ENCODE results near the gene CLMN. TPM values are rescaled to one million over a fixed set of nuclear protein-coding genes. Genes with fewer than 3 reads are reported as not detected.

The CLMN gene
- total and polyA plus RNA-seq, 2 of the 13 experiments (the other 11 are each of a cell fraction or from before 2014, with no cell fraction given), result 15.1 to 16.7 TPM

DNA sequence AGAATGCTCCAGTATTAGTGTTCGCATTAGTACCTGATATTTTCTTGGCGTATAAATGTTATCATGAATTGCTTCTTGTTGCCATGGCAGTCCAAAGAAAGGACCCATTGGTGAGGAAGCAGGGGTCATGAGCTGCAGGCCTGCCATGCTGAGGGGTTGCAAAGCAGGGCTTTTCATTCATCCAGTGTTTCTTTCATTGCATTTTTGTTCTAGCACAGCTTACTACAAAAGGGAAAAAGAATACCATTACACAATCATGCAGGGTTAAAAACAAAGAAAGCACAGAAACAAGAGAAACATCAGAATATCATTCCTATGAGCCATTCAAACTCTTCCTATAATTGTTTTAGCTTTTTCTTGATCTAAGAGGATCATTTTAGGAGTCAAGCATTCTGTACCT lies 186.4 kb downstream of the CLMN start (continued):
- TF ChIP-seq, protein P1, sequence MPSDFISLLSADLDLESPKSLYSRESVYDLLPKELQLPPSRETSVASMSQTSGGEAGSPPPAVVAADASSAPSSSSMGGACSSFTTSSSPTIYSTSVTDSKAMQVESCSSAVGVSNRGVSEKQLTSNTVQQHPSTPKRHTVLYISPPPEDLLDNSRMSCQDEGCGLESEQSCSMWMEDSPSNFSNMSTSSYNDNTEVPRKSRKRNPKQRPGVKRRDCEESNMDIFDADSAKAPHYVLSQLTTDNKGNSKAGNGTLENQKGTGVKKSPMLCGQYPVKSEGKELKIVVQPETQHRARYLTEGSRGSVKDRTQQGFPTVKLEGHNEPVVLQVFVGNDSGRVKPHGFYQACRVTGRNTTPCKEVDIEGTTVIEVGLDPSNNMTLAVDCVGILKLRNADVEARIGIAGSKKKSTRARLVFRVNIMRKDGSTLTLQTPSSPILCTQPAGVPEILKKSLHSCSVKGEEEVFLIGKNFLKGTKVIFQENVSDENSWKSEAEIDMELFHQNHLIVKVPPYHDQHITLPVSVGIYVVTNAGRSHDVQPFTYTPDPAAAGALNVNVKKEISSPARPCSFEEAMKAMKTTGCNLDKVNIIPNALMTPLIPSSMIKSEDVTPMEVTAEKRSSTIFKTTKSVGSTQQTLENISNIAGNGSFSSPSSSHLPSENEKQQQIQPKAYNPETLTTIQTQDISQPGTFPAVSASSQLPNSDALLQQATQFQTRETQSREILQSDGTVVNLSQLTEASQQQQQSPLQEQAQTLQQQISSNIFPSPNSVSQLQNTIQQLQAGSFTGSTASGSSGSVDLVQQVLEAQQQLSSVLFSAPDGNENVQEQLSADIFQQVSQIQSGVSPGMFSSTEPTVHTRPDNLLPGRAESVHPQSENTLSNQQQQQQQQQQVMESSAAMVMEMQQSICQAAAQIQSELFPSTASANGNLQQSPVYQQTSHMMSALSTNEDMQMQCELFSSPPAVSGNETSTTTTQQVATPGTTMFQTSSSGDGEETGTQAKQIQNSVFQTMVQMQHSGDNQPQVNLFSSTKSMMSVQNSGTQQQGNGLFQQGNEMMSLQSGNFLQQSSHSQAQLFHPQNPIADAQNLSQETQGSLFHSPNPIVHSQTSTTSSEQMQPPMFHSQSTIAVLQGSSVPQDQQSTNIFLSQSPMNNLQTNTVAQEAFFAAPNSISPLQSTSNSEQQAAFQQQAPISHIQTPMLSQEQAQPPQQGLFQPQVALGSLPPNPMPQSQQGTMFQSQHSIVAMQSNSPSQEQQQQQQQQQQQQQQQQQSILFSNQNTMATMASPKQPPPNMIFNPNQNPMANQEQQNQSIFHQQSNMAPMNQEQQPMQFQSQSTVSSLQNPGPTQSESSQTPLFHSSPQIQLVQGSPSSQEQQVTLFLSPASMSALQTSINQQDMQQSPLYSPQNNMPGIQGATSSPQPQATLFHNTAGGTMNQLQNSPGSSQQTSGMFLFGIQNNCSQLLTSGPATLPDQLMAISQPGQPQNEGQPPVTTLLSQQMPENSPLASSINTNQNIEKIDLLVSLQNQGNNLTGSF (CRISPR knock-in tag; IDR thresholded peaks at IDR 0.05), result no peak
- no peak for TF ChIP-seq ZBTB1 (CRISPR knock-in tag; IDR thresholded peaks at IDR 0.05; ENCODE audit: borderline replicate concordance)
- TF ChIP-seq DNMT1 (CRISPR knock-in tag; IDR thresholded peaks at IDR 0.05), result no peak
- no peak for TF ChIP-seq ZNF891 (CRISPR knock-in tag; IDR thresholded peaks at IDR 0.05)
- no peak for TF ChIP-seq ATF1 (CRISPR knock-in tag; IDR thresholded peaks at IDR 0.05)
- no peak for TF ChIP-seq PHF20 (CRISPR knock-in tag; IDR thresholded peaks at IDR 0.05)
- TF ChIP-seq KLF9 (CRISPR knock-in tag; IDR thresholded peaks at IDR 0.05; ENCODE audit: low read depth), result no peak

DNA sequence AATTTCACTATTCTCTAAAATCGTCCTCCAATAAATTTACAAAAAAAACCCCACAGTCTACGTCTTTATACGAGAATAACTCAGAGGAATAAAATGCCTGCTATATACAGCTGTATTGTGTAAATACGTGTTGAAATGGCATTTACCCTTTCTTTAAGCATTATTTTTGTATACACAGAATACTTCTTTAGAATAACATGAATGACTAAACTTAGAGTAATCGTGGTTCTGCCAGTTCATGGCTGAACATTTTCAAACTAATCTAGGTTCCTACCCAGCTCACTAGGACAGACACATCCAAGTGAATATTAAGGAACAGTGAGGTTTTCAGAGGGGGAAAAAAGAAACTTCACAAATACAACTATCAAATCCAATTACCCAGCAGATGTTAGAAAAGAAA lies 186.9 kb downstream of the CLMN start:
- Histone ChIP-seq H2AFZ (ENCODE audit: low read length) (no peak overlapping the region), H3K9me3 (ENCODE audit: low read length) (no peaks in the 10 kb centered on the region), H4K20me1 (ENCODE audit: insufficient read depth, low read length) (no peaks in the 10 kb centered on the region; the same call in 1 of the 2 replicates), H3K4me2 (ENCODE audit: low read depth, low read length) (no peak overlapping the region), H3K9ac (ENCODE audit: insufficient read depth, low read depth, low read length) (no peak overlapping the region), H3K4me1 (ENCODE audit: insufficient read depth, low read length) (peaks cover 15% of the 10 kb centered on the region), H3K79me2 (ENCODE audit: insufficient read depth, low read length) (peaks cover 33% of the 10 kb centered on the region), H3K27me3 (ENCODE audit: control insufficient read depth in 1 of 2, insufficient read depth in 2 of 2, low read length in 2 of 2) (no peaks in the 10 kb centered on the region), H3K27ac (ENCODE audit: extremely low read length, insufficient read depth, low read length) (no peak overlapping the region), H3K36me3 (replicated peaks in 1 of 2; ENCODE audit: control insufficient read depth in 1 of 2, insufficient read depth in 2 of 2, low read length in 2 of 2) (peaks cover 2 to 28% of the 10 kb centered on the region in 2 experiments; a peak in 4 of 5 replicates), H3K4me3 (replicated peaks in 1 of 3; ENCODE audit: insufficient read depth in 1 of 3, low read depth in 2 of 3, low read length in 3 of 3) (no peak overlapping the region)
- CTCF ChIA-PET (ENCODE audit: low intra/inter-chr PET ratio, low total read pairs), result no interaction called here
- POLR2A ChIA-PET, result no interaction called here
- 98% methylated on average over 5 of the region's 5 CpGs for WGBS (ENCODE audit: low lambda C conversion rate)
- no TSS peak for BruUV-seq (replicated peaks)
- intact Hi-C loops (cut with micrococcal nuclease; ENCODE audit: unreplicated experiment), result no loop called here
- FAIRE-seq (no peak), DNase-seq (ENCODE audit: low spot score) (no peak), ATAC-seq (no peak)
- in situ Hi-C loops (cut with HindIII; ENCODE audit: extremely low pct_ligation_motif_present, low pct_unique_long_range_greater_than_20kb), result no loop called here
- TF ChIP-seq, protein P2, sequence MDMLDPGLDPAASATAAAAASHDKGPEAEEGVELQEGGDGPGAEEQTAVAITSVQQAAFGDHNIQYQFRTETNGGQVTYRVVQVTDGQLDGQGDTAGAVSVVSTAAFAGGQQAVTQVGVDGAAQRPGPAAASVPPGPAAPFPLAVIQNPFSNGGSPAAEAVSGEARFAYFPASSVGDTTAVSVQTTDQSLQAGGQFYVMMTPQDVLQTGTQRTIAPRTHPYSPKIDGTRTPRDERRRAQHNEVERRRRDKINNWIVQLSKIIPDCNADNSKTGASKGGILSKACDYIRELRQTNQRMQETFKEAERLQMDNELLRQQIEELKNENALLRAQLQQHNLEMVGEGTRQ (IDR thresholded peaks at IDR 0.05; ENCODE audit: low read depth, low read length), result no peak
- TF ChIP-seq, protein P2 (CRISPR knock-in tag; IDR thresholded peaks at IDR 0.05; ENCODE audit: borderline replicate concordance), result no peak
- TF ChIP-seq ZNF30 (CRISPR knock-in tag; IDR thresholded peaks at IDR 0.05), result no peak
- no peak for TF ChIP-seq MLLT10 (CRISPR knock-in tag; IDR thresholded peaks at IDR 0.05)
- TF ChIP-seq, protein P3, sequence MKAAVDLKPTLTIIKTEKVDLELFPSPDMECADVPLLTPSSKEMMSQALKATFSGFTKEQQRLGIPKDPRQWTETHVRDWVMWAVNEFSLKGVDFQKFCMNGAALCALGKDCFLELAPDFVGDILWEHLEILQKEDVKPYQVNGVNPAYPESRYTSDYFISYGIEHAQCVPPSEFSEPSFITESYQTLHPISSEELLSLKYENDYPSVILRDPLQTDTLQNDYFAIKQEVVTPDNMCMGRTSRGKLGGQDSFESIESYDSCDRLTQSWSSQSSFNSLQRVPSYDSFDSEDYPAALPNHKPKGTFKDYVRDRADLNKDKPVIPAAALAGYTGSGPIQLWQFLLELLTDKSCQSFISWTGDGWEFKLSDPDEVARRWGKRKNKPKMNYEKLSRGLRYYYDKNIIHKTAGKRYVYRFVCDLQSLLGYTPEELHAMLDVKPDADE (CRISPR knock-in tag; IDR thresholded peaks at IDR 0.05), result no peak

Data from HepG2 (cell line).